H1 (cell line): ENCODE measurements around the gene CCNY. TPM values are rescaled to one million over a fixed set of nuclear protein-coding genes. Genes with fewer than 3 reads are reported as not detected.

ENCODE experiments used
- CTCF ChIA-PET: fragments of 300-600 bp; sonication (Branson Sonifier 250); formaldehyde crosslinking; loops from one replicate; lab custom pipeline; 2021; ENCODE audit not compliant: partially characterized antibody; lab: Charles Lee
- POLR2A ChIA-PET: fragments of 300-600 bp; sonication (Branson Sonifier 250); formaldehyde crosslinking; loops from one replicate; lab custom pipeline; 2021; ENCODE audit warnings: inconsistent platforms; ENCODE audit not compliant: partially characterized antibody; lab: Charles Lee
- DNase-seq, 2 experiments: peaks; one replicate each; pipeline versions ENCODE4 v3.0.0 to v3.0.0-alpha.2; 2010 to 2022; ENCODE audit warnings: low spot score in 2 of 2, low read depth in 1 of 2, mixed read lengths in 1 of 2
- FAIRE-seq: peaks from 2 replicates; lab custom pipeline; 2011; peaks lifted over from hg19 to GRCh38; lab: Jason Lieb, UNC
- H2AFZ ChIP-seq: 2 replicates; pipeline ENCODE4 v1.8.1; 2012; ENCODE audit warnings: low read length, inconsistent platforms
- H2AK5ac ChIP-seq: 2 replicates; pipeline ENCODE4 v1.6.1; 2013; ENCODE audit warnings: low read depth, low read length
- H2BK120ac ChIP-seq: replicated peaks from 2 replicates; pipeline ENCODE3; 2013; ENCODE audit warnings: low read depth, low read length, inconsistent platforms
- H2BK12ac ChIP-seq: 2 replicates; pipeline ENCODE4 v1.6.1; 2013; ENCODE audit warnings: low read depth, low read length
- H2BK15ac ChIP-seq: 2 replicates; pipeline ENCODE4 v1.6.1; 2013; ENCODE audit warnings: low read length
- H2BK20ac ChIP-seq: 2 replicates; pipeline ENCODE4 v1.6.1; 2013; ENCODE audit warnings: low read length
- H2BK5ac ChIP-seq: 2 replicates; pipeline ENCODE4 v1.6.1; 2013; ENCODE audit warnings: low read depth, low read length
- H3K14ac ChIP-seq: 2 replicates; pipeline ENCODE4 v1.6.1; 2013; ENCODE audit warnings: inconsistent platforms; ENCODE audit not compliant: insufficient read length
- H3K18ac ChIP-seq: 2 replicates; pipeline ENCODE4 v1.6.1; 2013; ENCODE audit warnings: low read length; ENCODE audit errors: extremely low read depth
- H3K23ac ChIP-seq: 2 replicates; pipeline ENCODE4 v1.6.1; 2013; ENCODE audit warnings: inconsistent platforms; ENCODE audit not compliant: insufficient read length
- H3K23me2 ChIP-seq: 2 replicates; pipeline ENCODE4 v1.6.1; 2013; ENCODE audit warnings: low read depth, low read length
- H3K27ac ChIP-seq: 2 replicates; pipeline ENCODE4 v1.6.1; 2011; ENCODE audit warnings: low read depth, low read length, inconsistent platforms
- H3K27me3 ChIP-seq, 4 experiments: replicated peaks in 1 of 4; 1 replicate in 1 of 4; 2 replicates in 3 of 4; pipeline versions ENCODE4 v1.6.1 to v1.8.1; 2011 to 2013; ENCODE audit warnings: low read length in 3 of 4, mild to moderate bottlenecking in 3 of 4, inconsistent platforms in 2 of 4, mixed read lengths in 2 of 4, moderate library complexity in 1 of 4; ENCODE audit not compliant: control insufficient read depth in 3 of 4, insufficient read depth in 3 of 4; ENCODE audit errors: extremely low read depth in 1 of 4
- H3K36me3 ChIP-seq, 4 experiments: 2 replicates each; pipeline versions ENCODE4 v1.6.1 to v1.8.1; 2011 to 2013; ENCODE audit warnings: mild to moderate bottlenecking in 4 of 4, low read length in 3 of 4, moderate library complexity in 2 of 4, control low read depth in 1 of 4, inconsistent platforms in 1 of 4; ENCODE audit not compliant: insufficient read depth in 4 of 4, control insufficient read depth in 2 of 4
- H3K4ac ChIP-seq: replicated peaks from 2 replicates; pipeline ENCODE3; 2013; ENCODE audit warnings: low read length, low read depth, mixed read lengths, inconsistent platforms; ENCODE audit not compliant: insufficient read length
- H3K4me1 ChIP-seq, 4 experiments: replicated peaks in 1 of 4; 1 replicate in 1 of 4; 2 replicates in 3 of 4; pipeline versions ENCODE4 v1.6.1 to v1.8.1; 2011 to 2013; ENCODE audit warnings: low read length in 3 of 4, inconsistent platforms in 2 of 4, mixed read lengths in 1 of 4; ENCODE audit not compliant: insufficient read depth in 4 of 4, control insufficient read depth in 3 of 4
- H3K4me2 ChIP-seq, 2 experiments: 2 replicates each; pipeline versions ENCODE4 v1.6.1 to v1.8.1; 2011 to 2013; ENCODE audit warnings: low read depth in 2 of 2, low read length in 2 of 2, control low read depth in 1 of 2, inconsistent platforms in 1 of 2, mild to moderate bottlenecking in 1 of 2; ENCODE audit not compliant: insufficient read depth in 1 of 2
- H3K4me3 ChIP-seq, 4 experiments: fragments of 200-600, 300-600 bp in 1 of 4; sonication (generic), shearing (Covaris generic), sonication (Bioruptor Twin) in 1 of 4; 2 replicates each; pipeline versions ENCODE4 v1.5.1 to v1.8.1; 2011 to 2016; ENCODE audit warnings: low read length in 4 of 4, low read depth in 3 of 4, control low read depth in 2 of 4, inconsistent platforms in 2 of 4, mild to moderate bottlenecking in 2 of 4, mixed read lengths in 1 of 4, moderate library complexity in 1 of 4; ENCODE audit not compliant: insufficient read depth in 2 of 4; ENCODE audit errors: extremely low read depth in 1 of 4
- H3K56ac ChIP-seq: replicated peaks from 2 replicates; pipeline ENCODE3; 2013; ENCODE audit warnings: low read depth, mild to moderate bottlenecking, mixed read lengths, low read length, inconsistent platforms; ENCODE audit not compliant: insufficient read length
- H3K79me1 ChIP-seq: 2 replicates; pipeline ENCODE4 v1.6.1; 2013; ENCODE audit warnings: low read depth, low read length, control low read depth
- H3K79me2 ChIP-seq, 2 experiments: 2 replicates each; pipeline versions ENCODE4 v1.6.1 to v1.8.1; 2012 to 2013; ENCODE audit warnings: low read length in 2 of 2, mild to moderate bottlenecking in 2 of 2, inconsistent platforms in 1 of 2; ENCODE audit not compliant: insufficient read depth in 2 of 2, control insufficient read depth in 1 of 2
- H3K9ac ChIP-seq, 4 experiments: replicated peaks in 1 of 4; 1 replicate in 1 of 4; 2 replicates in 3 of 4; pipeline versions ENCODE4 v1.6.1 to v1.8.1; 2011 to 2013; ENCODE audit warnings: low read depth in 3 of 4, low read length in 3 of 4, control low read depth in 2 of 4, mild to moderate bottlenecking in 2 of 4, moderate library complexity in 2 of 4, inconsistent platforms in 1 of 4; ENCODE audit errors: extremely low read depth in 1 of 4
- H3K9me3 ChIP-seq, 2 experiments: 2 replicates each; pipeline versions ENCODE4 v1.6.1 to v1.8.1; 2012 to 2013; ENCODE audit warnings: mild to moderate bottlenecking in 2 of 2, moderate library complexity in 2 of 2, control low read depth in 1 of 2, inconsistent platforms in 1 of 2, low read depth in 1 of 2, low read length in 1 of 2, mixed read lengths in 1 of 2; ENCODE audit not compliant: insufficient read depth in 2 of 2
- H4K20me1 ChIP-seq, 2 experiments: replicated peaks in 1 of 2; 2 replicates each; pipeline versions ENCODE3 to v1.8.1; 2011 to 2013; ENCODE audit warnings: inconsistent platforms in 2 of 2, low read length in 2 of 2, mild to moderate bottlenecking in 1 of 2; ENCODE audit not compliant: insufficient read depth in 2 of 2, control insufficient read depth in 1 of 2
- H4K5ac ChIP-seq: 2 replicates; pipeline ENCODE4 v1.6.1; 2013; ENCODE audit warnings: low read length, low read depth, mixed read lengths, inconsistent platforms; ENCODE audit not compliant: insufficient read length
- H4K8ac ChIP-seq: 2 replicates; pipeline ENCODE4 v1.8.0; 2013; ENCODE audit warnings: mild to moderate bottlenecking, moderate library complexity, low read length, inconsistent platforms; ENCODE audit not compliant: insufficient read depth; ENCODE audit errors: extremely low read depth
- H4K91ac ChIP-seq: replicated peaks from 2 replicates; pipeline ENCODE3; 2013; ENCODE audit warnings: low read length, mixed read lengths, inconsistent platforms; ENCODE audit not compliant: insufficient read length
- CBX8 ChIP-seq: fragments of 300-800, 300-1000 bp; sonication (generic); IDR thresholded peaks from 2 replicates; pipeline ENCODE4 v1.7.1; 2016; ENCODE audit warnings: low read depth, low read length, borderline replicate concordance
- CTCF ChIP-seq, 3 experiments: IDR thresholded peaks; 1 replicate in 2 of 3; 2 replicates in 1 of 3; pipeline versions ENCODE4 v1.5.1 to v1.6.1; 2011; ENCODE audit warnings: low read length in 3 of 3, mild to moderate bottlenecking in 3 of 3, inconsistent platforms in 2 of 3, low read depth in 1 of 3, moderate library complexity in 1 of 3; ENCODE audit not compliant: insufficient read depth in 1 of 3; ENCODE audit errors: control extremely low read depth in 1 of 3
- GABPA ChIP-seq: IDR thresholded peaks from 2 replicates; pipeline ENCODE4 v1.6.1; 2011; ENCODE audit warnings: mild to moderate bottlenecking, low read length, moderate library complexity, borderline replicate concordance; ENCODE audit not compliant: insufficient read depth
- POLR2A ChIP-seq, 2 experiments: IDR thresholded peaks; 1 replicate in 1 of 2; 2 replicates in 1 of 2; pipeline ENCODE4 v1.6.1; 2011; ENCODE audit warnings: low read depth in 2 of 2, low read length in 2 of 2, mild to moderate bottlenecking in 2 of 2; ENCODE audit errors: control extremely low read depth in 1 of 2
- RAD21 ChIP-seq, 2 experiments: IDR thresholded peaks in 1 of 2; conservative IDR thresholded peaks in 1 of 2; 2 replicates each; pipeline ENCODE4 v1.6.1; 2011; ENCODE audit warnings: low read depth in 2 of 2, low read length in 2 of 2, improper control_type of control experiment in 1 of 2, inconsistent platforms in 1 of 2, mild to moderate bottlenecking in 1 of 2, moderate library complexity in 1 of 2
- SUZ12 ChIP-seq: fragments of 200-600 bp; sonication (generic); IDR thresholded peaks from 2 replicates; pipeline ENCODE4 v1.6.1; 2012; ENCODE audit warnings: mild to moderate bottlenecking, inconsistent platforms, low read length, moderate library complexity, mixed read lengths
- WGBS, 2 experiments: shearing (Covaris generic) in 1 of 2; methylation state at CpG; one replicate each; pipeline versions ENCODE4 v1.1.6 to v1.1.7; 2013 to 2015; ENCODE audit warnings: low lambda C conversion rate in 2 of 2, mixed read lengths in 2 of 2, inconsistent platforms in 1 of 2, low coverage in 1 of 2, missing lambda C conversion rate in 1 of 2; ENCODE audit not compliant: insufficient replicate concordance in 2 of 2, insufficient coverage in 1 of 2, insufficient read length in 1 of 2; ENCODE audit errors: extremely low coverage in 1 of 2, missing lambda C conversion rate in 1 of 2; 5-methylcytosine and 5-hydroxymethylcytosine counted together
- polyA plus RNA-seq, 7 experiments: library from polyadenylated mRNA; depleted of rRNA in 3 of 7; stranded (reverse) in 5 of 7; unstranded in 2 of 7; fragments of >200 nt in 5 of 7; fragments of 200-250 nt in 2 of 7; gene quantifications; 1 replicate in 5 of 7; 2 replicates in 1 of 7; 4 replicates in 1 of 7; pipeline versions ENCODE4 v1.2.1 to v1.2.3, GENCODE V29; 2011 to 2013; ENCODE audit warnings: missing spikeins in 2 of 7, mixed read lengths in 2 of 7
- total RNA-seq: library from RNA; stranded (reverse); fragmentation: NEBNext Ultra II Directional; extraction: Animal tissue kit (Norgen Biotek cat#: 25700); gene quantifications from 2 replicates; pipeline ENCODE4 v1.2.1, GENCODE V29; 2021

Gene CCNY
- total and polyA plus RNA-seq, 2 of the 8 experiments (the other 6 are each of a cell fraction or from before 2014, with no cell fraction given) = 25.3 to 68.2 TPM

- H3K23ac ChIP-seq = no peak overlapping the region
- no peak overlapping the region for H3K4ac ChIP-seq
- H4K20me1 ChIP-seq = no peaks in the 10 kb centered on the region
- no peaks in the 10 kb centered on the region for H3K4me1 ChIP-seq
- ChIA-PET CTCF (interaction anchor here (0.6 to 4.5 kb wide), 12 partner anchors 9 to 1168 kb away, joined by 3 to 59 read pairs (median 4); no protein-coding TSS in a partner anchor), POLR2A (interaction anchor here (0.7 kb wide), 1 partner anchor 22 kb away, joined by 3 read pairs; no protein-coding TSS in a partner anchor)
- H3K4me3 ChIP-seq = no peak overlapping the region
- no peak overlapping the region for H2BK15ac ChIP-seq
- H3K79me1 ChIP-seq = no peaks in the 10 kb centered on the region
- H2BK120ac ChIP-seq = no peak overlapping the region
- no peak overlapping the region for H4K5ac ChIP-seq
- H4K8ac ChIP-seq = no peak overlapping the region
- H2BK12ac ChIP-seq = no peak overlapping the region
- H3K36me3 ChIP-seq = no peaks in the 10 kb centered on the region
- WGBS, 2 experiments = 70% methylated on average over 6 of the region's 6 CpGs; no CpG with 5 or more reads in 1 of the 2 experiments
- H3K27ac ChIP-seq = no peak overlapping the region
- no peak overlapping the region for H3K4me2 ChIP-seq
- no peak overlapping the region for H3K18ac ChIP-seq
- H3K14ac ChIP-seq = no peak overlapping the region
- H4K91ac ChIP-seq = no peak overlapping the region
- peaks cover 4 to 8% of the 10 kb centered on the region in 2 experiments for H3K9me3 ChIP-seq
- no peak for DNase-seq
- 0 out of 2 replicates have a peak overlapping the region, but pooled peaks have one; percentile 1 for H2BK20ac ChIP-seq
- H3K79me2 ChIP-seq = no peaks in the 10 kb centered on the region
- FAIRE-seq = no peak
- no peak overlapping the region for H3K56ac ChIP-seq
- H2BK5ac ChIP-seq = no peak overlapping the region
- no peaks in the 10 kb centered on the region; a peak in 1 of 7 replicates for H3K27me3 ChIP-seq
- no peak overlapping the region for H3K9ac ChIP-seq
- H3K23me2 ChIP-seq = no peaks in the 10 kb centered on the region
- H2AFZ ChIP-seq = no peak overlapping the region
- no peak overlapping the region for H2AK5ac ChIP-seq
- peak; percentile 38 to 53 (median 50); a peak in 3 of 4 replicates for TF ChIP-seq CTCF (IDR thresholded peaks at IDR 0.05; ENCODE audit: control extremely low read depth in 1 of 3, insufficient read depth in 1 of 3, low read depth in 1 of 3, low read length in 3 of 3)
- TF ChIP-seq RAD21 (IDR thresholded peaks at IDR 0.05 in 1 of 2, conservative IDR thresholded peaks at IDR 0.05 in 1 of 2; ENCODE audit: low read depth in 2 of 2, low read length in 2 of 2) = peak; percentile 47 to 65
- no peak for TF ChIP-seq SUZ12
- TF ChIP-seq POLR2A (IDR thresholded peaks at IDR 0.05; ENCODE audit: control extremely low read depth in 1 of 2, low read depth in 2 of 2, low read length in 2 of 2) = no peak
- no peak for TF ChIP-seq GABPA
- no peak for TF ChIP-seq CBX8
Observed at GRCh38 chr10:35611750-35612149, 275.4 kb downstream of the CCNY start.
